AG09319 (cell line): Measurements from ENCODE around the gene KBTBD3.

Source experiments
- DNase-seq: peaks from one replicate; pipeline ENCODE4 v3.0.0-alpha.2; 2010; ENCODE audit warnings: low read depth; ENCODE audit errors: extremely low read depth
- CTCF ChIP-seq: IDR thresholded peaks from 2 replicates; pipeline ENCODE4 v1.5.1; 2011; ENCODE audit warnings: low read depth, mild to moderate bottlenecking, inconsistent platforms, low read length, moderate library complexity

KBTBD3 gene

GRCh38 chr11:106092446-106092845 lies 15.3 kb upstream of the KBTBD3 start:
- DNase-seq, result no peak
- no peak for TF ChIP-seq CTCF

- no peak for DNase-seq
- no peak for TF ChIP-seq CTCF
These were observed 14.5 kb upstream of the KBTBD3 start for GRCh38 chr11:106091480-106092123.

GRCh38 chr11:106088896-106089295 lies 11.7 kb upstream of the KBTBD3 start:
- TF ChIP-seq CTCF, result no peak
- no peak for DNase-seq

GRCh38 chr11:106087815-106088435 lies 10.8 kb upstream of the KBTBD3 start:
- peak; percentile 88 for TF ChIP-seq CTCF
- DNase-seq, result no peak

GRCh38 chr11:106086850-106087249 lies 9.7 kb upstream of the KBTBD3 start:
- no peak for TF ChIP-seq CTCF
- no peak for DNase-seq

GRCh38 chr11:106086135-106086534 lies 9.0 kb upstream of the KBTBD3 start:
- TF ChIP-seq CTCF, result no peak
- DNase-seq, result no peak

- no peak for DNase-seq
- no peak for TF ChIP-seq CTCF
These were observed 4.9 kb upstream of the KBTBD3 start for GRCh38 chr11:106082096-106082495.
